HG02938 (cell line): ENCODE data around the gene CNNM4.

ENCODE experiments used
- ATAC-seq: cut with Tn5 transposase; IDR thresholded peaks from one replicate; pipeline ENCODE4 v1.9.1; 2021; ENCODE audit warnings: mild to moderate bottlenecking, moderate library complexity; ENCODE audit not compliant: unreplicated experiment

The CNNM4 gene

GRCh38 chr2:96758987-96759386, 1.7 kb upstream of the CNNM4 start:
- no peak for ATAC-seq

GRCh38 chr2:96759548-96759947, 1.2 kb upstream of the CNNM4 start:
- ATAC-seq, result no peak

- peak; percentile 34 for ATAC-seq
These were observed 507 bp downstream of the CNNM4 start for GRCh38 chr2:96760986-96761832.

- ATAC-seq, result no peak
These were observed 2.0 kb downstream of the CNNM4 start for GRCh38 chr2:96762529-96763311.

- ATAC-seq, result no peak
These were observed 3.0 kb downstream of the CNNM4 start for GRCh38 chr2:96763511-96764252.

GRCh38 chr2:96764253-96764637, 3.5 kb downstream of the CNNM4 start:
- no peak for ATAC-seq

- no peak for ATAC-seq
These were observed 6.6 kb downstream of the CNNM4 start for GRCh38 chr2:96767135-96767871.

GRCh38 chr2:96768083-96768561, 7.4 kb downstream of the CNNM4 start:
- ATAC-seq, result no peak

GRCh38 chr2:96769814-96770213, 9.1 kb downstream of the CNNM4 start:
- no peak for ATAC-seq

- no peak for ATAC-seq
These were observed 9.9 kb downstream of the CNNM4 start for GRCh38 chr2:96770442-96771202.

- ATAC-seq, result no peak
These were observed 11.3 kb downstream of the CNNM4 start for GRCh38 chr2:96771796-96772618.

- ATAC-seq, result no peak
These were observed 12.4 kb downstream of the CNNM4 start for GRCh38 chr2:96772903-96773671.

GRCh38 chr2:96773922-96774321, 13.2 kb downstream of the CNNM4 start:
- no peak for ATAC-seq

- ATAC-seq, result no peak
These were observed 14.5 kb downstream of the CNNM4 start for GRCh38 chr2:96775160-96775559.

GRCh38 chr2:96783388-96783787, 22.7 kb downstream of the CNNM4 start:
- no peak for ATAC-seq

- no peak for ATAC-seq
These were observed 26.7 kb downstream of the CNNM4 start for GRCh38 chr2:96787411-96787810.

GRCh38 chr2:96788442-96789244, 27.9 kb downstream of the CNNM4 start:
- no peak for ATAC-seq
